HG03432 (cell line): ENCODE data around the gene RAI1.

ENCODE experiments used
- ATAC-seq: cut with Tn5 transposase; IDR thresholded peaks from one replicate; pipeline ENCODE4 v1.9.1; 2021; ENCODE audit warnings: mild to moderate bottlenecking, moderate library complexity; ENCODE audit not compliant: unreplicated experiment

RAI1 gene

GRCh38 chr17:17840751-17841591 lies 159.7 kb downstream of the RAI1 start:
- no peak for ATAC-seq

DNA sequence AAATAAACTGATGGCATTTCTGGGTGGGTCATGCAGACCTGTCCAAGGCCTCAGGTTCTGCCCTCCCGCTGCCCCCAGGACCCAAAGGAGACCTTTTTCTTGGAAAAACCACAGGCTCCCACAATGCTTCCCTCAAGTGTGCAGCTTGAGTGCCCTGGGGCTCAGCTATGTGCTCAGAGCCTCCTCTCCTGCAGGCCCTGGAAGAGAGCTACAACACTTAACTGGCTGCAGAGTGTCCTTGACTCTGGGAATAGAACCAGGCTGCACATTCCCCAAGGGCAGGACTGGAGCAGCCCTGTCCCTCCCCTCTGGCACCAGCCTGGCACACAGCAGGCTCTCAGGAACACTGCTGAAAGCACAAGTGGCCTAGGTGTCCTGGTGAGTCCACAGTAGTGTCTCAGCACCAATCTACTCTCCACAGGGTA lies 160.4 kb downstream of the RAI1 start:
- ATAC-seq, result no peak

- no peak for ATAC-seq
Observed at GRCh38 chr17:17842111-17842876, 161.0 kb downstream of the RAI1 start.

DNA sequence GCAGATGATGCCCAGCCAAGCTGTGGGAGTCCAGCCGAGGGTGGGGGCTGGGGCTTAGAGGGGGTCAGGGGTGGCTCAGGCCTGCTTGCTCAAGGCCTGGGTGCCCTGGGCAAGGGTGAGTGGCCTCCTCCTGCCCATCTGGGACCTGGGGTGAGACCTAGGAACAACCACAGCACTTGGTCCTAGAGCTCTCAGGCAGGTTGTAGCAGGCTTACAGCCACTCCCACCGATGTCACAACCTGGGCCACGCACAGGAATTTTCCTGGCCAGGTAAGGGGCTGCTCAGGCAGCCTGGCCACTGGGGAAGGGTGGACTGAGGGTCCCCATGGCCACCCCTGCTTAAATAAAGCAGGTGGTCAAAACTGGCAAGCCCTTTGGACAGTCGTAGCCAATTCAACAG lies 161.8 kb downstream of the RAI1 start:
- ATAC-seq, result no peak

GRCh38 chr17:17844079-17844478 lies 162.8 kb downstream of the RAI1 start:
- no peak for ATAC-seq

GRCh38 chr17:17844500-17844899 lies 163.2 kb downstream of the RAI1 start:
- no peak for ATAC-seq

- no peak for ATAC-seq
Observed at GRCh38 chr17:17845046-17845775, 164.0 kb downstream of the RAI1 start.

GRCh38 chr17:17846003-17846402 lies 164.7 kb downstream of the RAI1 start:
- ATAC-seq, result no peak

DNA sequence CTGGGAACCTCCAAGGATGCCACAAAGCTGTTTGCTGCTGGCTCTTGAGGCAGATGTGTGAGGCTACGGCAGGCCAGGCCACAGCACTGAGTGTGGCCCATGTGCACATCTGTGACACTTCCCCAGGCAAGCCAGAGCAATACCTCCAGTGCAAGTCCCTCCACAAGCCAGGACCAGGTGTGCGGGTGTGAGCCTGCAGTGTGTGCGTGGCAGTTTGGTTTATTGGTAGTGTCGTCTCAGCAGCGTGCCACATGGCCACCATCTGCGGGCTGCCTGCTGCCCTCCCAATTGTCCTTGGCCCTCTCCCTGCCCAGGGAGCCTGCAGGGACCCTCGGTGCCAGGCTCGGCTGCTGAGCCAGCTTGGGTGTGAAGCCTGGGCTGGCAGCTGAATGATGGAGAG lies 165.4 kb downstream of the RAI1 start:
- no peak for ATAC-seq

DNA sequence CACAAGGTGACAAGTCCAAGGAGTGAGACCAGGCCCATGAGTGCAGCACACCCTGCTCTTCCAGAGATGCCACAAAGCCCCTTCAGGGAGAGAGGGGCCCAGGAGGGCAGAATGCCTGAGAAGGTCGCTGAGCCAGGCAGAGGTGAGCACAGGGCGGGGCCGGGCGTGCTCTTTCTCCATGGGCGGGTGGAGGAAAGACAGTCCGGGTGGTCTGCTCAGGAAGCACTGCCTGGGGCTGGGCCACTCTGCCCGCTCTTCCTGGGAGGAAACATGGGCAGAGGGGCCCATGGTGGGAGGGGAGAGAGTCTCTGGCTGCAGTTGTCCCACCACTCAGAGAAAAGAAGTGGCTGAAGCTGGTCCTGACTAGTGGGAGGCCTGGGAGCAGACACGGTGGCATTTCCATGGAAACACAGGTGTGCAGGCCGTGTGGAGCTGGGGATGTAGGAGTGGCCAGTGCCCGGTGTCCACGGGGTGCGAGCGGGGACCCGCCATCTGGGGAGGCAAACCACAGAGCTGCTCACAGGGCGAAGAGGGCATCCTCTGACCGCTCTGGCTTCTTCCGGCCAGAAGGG lies 165.9 kb downstream of the RAI1 start:
- ATAC-seq, result no peak

DNA sequence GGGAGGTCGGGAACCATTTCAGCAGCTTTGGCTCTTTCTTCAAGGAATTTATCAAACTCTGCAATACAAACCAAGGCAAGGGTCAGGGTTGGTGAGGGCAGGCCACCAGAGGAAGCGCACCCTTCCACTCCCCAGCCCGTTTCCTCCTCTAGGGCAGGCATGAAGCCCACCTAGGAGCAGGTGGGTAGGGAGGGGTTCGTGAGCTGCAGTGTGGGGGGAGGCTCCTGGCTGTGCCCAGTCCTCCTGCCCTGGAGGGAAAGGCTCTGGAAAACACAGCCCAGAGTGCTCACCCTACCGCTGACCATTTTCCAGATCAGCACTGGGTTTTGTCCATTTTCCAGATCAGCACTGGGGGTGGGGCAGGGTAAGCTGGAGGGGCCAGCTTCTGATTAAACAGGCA lies 166.5 kb downstream of the RAI1 start:
- no peak for ATAC-seq

GRCh38 chr17:17848311-17849082 lies 167.2 kb downstream of the RAI1 start:
- no peak for ATAC-seq

- ATAC-seq, result peak; percentile 58
Observed at GRCh38 chr17:17849147-17849820, 168.0 kb downstream of the RAI1 start.

DNA sequence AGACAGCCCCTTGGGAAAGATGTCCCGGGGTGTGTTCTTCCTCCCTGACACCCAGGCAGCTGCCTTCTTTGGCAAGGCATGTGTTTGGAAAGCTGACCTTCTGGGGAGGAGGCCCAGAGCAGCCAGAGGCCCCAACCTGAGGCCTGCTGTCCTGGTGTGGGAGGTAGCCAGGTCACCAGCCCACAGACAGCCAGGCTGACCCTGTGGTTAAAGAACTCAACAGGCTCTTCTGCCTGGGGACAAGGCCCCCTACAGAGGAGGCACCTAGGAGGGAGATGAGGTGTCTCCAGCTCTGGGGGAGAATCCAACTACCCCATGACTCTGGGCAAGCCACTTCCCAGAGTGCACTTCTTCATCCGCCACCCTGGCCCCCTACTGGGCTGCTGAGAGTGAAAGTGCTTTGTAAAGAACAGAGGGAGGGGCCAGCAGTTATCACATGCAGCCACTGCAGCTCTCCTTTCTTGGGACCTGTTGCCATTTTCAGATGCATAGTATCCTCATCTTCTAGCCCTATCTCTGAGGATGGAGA lies 168.7 kb downstream of the RAI1 start:
- ATAC-seq, result no peak

DNA sequence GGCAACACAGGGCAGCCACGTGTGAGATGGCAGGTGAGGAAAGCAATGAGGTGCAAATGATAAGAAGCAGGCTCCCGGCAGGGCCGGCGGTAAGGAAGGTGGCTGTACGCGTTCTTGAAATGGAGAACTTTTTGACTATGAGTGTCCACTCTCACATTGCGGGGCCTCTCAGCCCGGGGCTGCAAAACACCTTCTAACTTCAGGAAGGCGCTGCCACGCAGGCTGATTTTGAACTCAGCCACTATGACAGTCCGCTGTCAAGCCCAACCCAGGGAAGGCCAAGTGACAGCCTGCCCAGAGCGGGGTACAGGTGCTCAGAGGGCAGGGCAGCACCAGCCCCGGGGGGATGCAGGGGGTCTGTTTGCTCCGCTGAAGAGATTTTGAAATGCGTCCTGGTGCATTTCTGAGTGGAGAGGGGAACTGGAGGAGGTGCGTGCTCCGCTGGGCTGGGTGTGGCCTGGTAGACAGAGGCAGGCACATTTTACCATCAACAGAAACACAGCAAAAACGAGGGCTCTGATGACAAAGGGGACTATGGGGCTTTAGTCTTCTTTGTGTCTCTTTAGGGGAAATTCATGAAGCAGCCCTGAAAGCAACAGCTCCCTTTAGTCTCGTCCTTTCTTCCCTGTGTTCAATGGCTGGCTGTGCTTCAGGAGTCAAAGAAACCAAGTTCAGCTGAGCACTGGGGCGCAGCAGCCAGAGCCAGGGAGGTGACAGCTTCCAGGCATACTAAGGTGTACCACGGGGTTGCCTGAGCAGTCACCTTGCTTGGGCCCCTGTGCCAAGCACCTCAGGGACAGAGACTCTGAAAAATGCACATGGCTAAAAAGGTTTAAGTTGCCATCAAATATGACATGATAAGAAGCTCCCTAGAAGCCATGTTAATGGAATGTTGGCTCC lies 170.1 kb downstream of the RAI1 start:
- ATAC-seq, result no peak

DNA sequence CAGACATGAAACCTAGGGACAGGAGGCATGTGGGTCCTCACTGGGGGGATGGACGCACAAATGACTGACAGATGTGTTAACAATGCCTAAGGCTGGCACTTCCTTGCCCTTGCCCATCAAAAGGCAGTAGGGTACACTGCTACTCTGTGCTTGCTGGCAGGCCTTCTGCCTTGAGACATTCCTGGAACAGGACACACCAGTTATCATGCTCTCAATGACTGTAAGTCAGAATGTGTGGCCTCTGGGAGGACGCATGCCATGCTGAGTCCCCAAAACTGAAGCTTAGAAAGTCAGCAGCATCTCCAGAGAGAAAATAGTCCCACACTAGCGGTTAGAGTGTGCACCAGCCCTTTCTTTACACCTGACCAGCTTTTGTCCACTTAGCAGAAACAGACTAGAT lies 171.7 kb downstream of the RAI1 start:
- ATAC-seq, result no peak

- ATAC-seq, result no peak
Observed at GRCh38 chr17:17853811-17854447, 172.7 kb downstream of the RAI1 start.

- no peak for ATAC-seq
Observed at GRCh38 chr17:17855976-17856375, 174.7 kb downstream of the RAI1 start.
